ENCODE results near the gene LOXL1. TPM values are rescaled to one million over a fixed set of nuclear protein-coding genes. Genes with fewer than 3 reads are reported as not detected.

The LOXL1 gene
- total RNA-seq, 1 donor from 2014 or later = 280 TPM

DNA sequence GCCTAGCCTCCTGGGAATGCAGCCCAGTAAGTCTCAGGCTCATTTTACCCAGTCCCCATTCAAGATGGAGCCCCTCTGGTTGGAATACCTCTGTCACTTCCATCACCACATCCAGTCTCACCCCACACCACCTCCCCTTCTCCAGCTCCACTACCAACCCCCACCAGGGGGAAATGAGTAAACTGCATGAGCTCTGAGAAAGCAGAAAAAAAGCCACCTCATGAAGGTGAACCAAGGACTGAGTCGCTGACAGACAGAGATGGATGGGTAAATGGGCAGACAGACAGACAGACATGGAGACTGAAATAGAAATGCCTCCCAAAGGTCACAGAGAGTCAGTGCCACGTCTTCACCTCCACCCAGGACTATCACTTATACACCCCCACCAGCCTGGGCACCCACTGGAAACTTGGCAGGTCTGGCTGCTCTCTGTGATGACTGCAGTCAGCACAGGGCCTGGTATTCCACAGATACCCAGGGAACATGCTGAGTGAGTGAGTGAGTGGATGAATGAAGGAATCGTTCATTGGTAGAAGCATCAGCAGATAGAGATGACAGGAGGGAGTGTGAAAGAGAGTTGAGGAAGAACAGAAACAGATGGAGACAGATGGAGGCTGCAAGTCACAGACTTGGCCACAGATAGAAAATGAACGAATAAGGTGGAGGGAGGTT is 4.9 kb upstream of the LOXL1 start:
- H3K27ac Mint-ChIP-seq (ENCODE audit: unreplicated experiment) = peak overlapping the region; percentile 16
- peaks cover 3% of the 10 kb centered on the region for H3K9me3 Mint-ChIP-seq (ENCODE audit: unreplicated experiment)
- Histone ChIP-seq H4K20me1 (ENCODE audit: insufficient read depth, low read length) (no peaks in the 10 kb centered on the region), H3K4me1 (ENCODE audit: insufficient read depth, low read length) (peaks cover 52% of the 10 kb centered on the region), H3K36me3 (ENCODE audit: insufficient read depth, low read length) (no peaks in the 10 kb centered on the region), H3K27me3 (ENCODE audit: insufficient read depth, low read length) (no peaks in the 10 kb centered on the region), H3K4me3 (ENCODE audit: insufficient read depth, low read depth, low read length) (no peak overlapping the region), H3K79me2 (ENCODE audit: insufficient read depth, low read length) (peaks cover 49% of the 10 kb centered on the region), H3K4me2 (ENCODE audit: low read length) (peak overlapping the region; percentile 94), H3K9me3 (ENCODE audit: insufficient read depth, low read depth, low read length) (no peaks in the 10 kb centered on the region), H3K27ac (ENCODE audit: low read depth, low read length) (peak overlapping the region; percentile 24), H2AFZ (ENCODE audit: low read depth, low read length) (no peak overlapping the region), H3K9ac (ENCODE audit: low read length) (peak overlapping the region; percentile 36)
- DNase-seq (ENCODE audit: low read depth) (no peak), FAIRE-seq (peak; percentile 26)
- peak overlapping the region; percentile 42 for H3K4me3 Mint-ChIP-seq (ENCODE audit: unreplicated experiment)
- H3K36me3 Mint-ChIP-seq (ENCODE audit: low read depth, unreplicated experiment) = peaks cover 22% of the 10 kb centered on the region
- H3K4me1 Mint-ChIP-seq (ENCODE audit: low read depth, unreplicated experiment) = peaks cover 47% of the 10 kb centered on the region
- no peaks in the 10 kb centered on the region for H3K27me3 Mint-ChIP-seq (ENCODE audit: low read depth, unreplicated experiment)
- no peak for TF ChIP-seq EZH2 (IDR thresholded peaks at IDR 0.05; ENCODE audit: insufficient read depth, low read length)
- TF ChIP-seq, protein P1, sequence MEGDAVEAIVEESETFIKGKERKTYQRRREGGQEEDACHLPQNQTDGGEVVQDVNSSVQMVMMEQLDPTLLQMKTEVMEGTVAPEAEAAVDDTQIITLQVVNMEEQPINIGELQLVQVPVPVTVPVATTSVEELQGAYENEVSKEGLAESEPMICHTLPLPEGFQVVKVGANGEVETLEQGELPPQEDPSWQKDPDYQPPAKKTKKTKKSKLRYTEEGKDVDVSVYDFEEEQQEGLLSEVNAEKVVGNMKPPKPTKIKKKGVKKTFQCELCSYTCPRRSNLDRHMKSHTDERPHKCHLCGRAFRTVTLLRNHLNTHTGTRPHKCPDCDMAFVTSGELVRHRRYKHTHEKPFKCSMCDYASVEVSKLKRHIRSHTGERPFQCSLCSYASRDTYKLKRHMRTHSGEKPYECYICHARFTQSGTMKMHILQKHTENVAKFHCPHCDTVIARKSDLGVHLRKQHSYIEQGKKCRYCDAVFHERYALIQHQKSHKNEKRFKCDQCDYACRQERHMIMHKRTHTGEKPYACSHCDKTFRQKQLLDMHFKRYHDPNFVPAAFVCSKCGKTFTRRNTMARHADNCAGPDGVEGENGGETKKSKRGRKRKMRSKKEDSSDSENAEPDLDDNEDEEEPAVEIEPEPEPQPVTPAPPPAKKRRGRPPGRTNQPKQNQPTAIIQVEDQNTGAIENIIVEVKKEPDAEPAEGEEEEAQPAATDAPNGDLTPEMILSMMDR (IDR thresholded peaks at IDR 0.05; ENCODE audit: insufficient read depth, low read depth, low read length) = no peak

DNA sequence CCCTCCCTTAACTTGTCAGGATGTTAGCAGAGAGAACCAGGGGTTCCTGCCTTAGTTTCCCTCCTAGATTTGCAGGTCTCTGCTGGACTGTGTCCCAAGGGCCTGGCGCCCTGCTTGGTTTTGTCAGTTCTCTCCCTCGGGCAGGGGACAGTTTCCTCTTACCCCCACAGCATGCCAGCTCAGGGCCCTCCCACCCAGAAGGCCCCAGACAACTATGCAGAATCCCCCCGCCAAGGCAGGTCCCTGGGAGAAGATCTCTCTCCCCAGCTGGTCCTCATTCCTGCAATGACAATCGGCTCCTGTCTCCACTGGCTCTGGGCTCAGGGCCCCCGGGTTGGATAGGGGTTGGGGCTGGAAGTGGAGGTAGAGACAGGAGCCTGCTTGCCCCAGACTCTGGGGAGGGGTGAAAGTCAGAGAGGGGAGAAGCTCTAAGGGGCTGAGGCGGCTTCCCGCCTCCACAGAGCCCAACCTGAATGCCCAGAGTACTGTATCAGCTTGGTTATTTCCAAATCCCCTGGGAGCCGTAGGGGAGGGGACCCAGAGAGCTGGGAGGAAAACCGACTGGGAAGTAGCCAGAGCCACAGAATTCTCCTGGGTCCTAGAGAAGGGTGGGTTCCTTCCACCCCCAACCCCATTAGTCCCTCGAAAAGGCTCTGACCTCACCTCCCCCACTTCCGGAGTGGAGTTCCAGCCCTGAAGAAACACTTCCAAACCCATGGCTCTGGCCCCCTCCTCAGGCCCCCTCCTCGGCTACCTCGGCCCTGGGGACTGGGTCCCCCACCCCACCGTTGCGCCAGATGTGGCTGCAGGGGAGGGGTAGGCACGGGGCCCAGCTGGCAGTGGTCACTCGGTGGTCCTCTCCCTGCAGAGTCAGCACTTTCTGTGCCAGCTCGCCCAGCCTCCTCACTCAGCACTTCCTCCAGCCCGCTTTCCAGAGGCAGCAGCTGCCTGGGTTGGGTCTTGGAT is 3.8 kb upstream of the LOXL1 start:
- Histone ChIP-seq H3K27ac (ENCODE audit: low read depth, low read length) (peak overlapping the region; percentile 94), H3K4me3 (ENCODE audit: insufficient read depth, low read depth, low read length) (no peak overlapping the region)
- H3K4me3 Mint-ChIP-seq (ENCODE audit: unreplicated experiment) = peak overlapping the region; percentile 62

More for the DNA sequence above, 3.8 kb upstream of the LOXL1 start:
- H3K9me3 ChIP-seq (ENCODE audit: insufficient read depth, low read depth, low read length) = no peaks in the 10 kb centered on the region
- H3K9ac ChIP-seq (ENCODE audit: low read length) = peak overlapping the region; percentile 75
- H3K4me1 ChIP-seq (ENCODE audit: insufficient read depth, low read length) = peaks cover 52% of the 10 kb centered on the region
- H2AFZ ChIP-seq (ENCODE audit: low read depth, low read length) = peak overlapping the region; percentile 35
- H3K4me2 ChIP-seq (ENCODE audit: low read length) = peak overlapping the region; percentile 94
- Mint-ChIP-seq H3K9me3 (ENCODE audit: unreplicated experiment) (peaks cover 3% of the 10 kb centered on the region), H3K27ac (ENCODE audit: unreplicated experiment) (peak overlapping the region; percentile 95), H3K36me3 (ENCODE audit: low read depth, unreplicated experiment) (peaks cover 20% of the 10 kb centered on the region), H3K4me1 (ENCODE audit: low read depth, unreplicated experiment) (peaks cover 47% of the 10 kb centered on the region), H3K27me3 (ENCODE audit: low read depth, unreplicated experiment) (no peaks in the 10 kb centered on the region)
- no peaks in the 10 kb centered on the region for H3K36me3 ChIP-seq (ENCODE audit: insufficient read depth, low read length)
- H3K27me3 ChIP-seq (ENCODE audit: insufficient read depth, low read length) = no peaks in the 10 kb centered on the region
- no peaks in the 10 kb centered on the region for H4K20me1 ChIP-seq (ENCODE audit: insufficient read depth, low read length)
- TF ChIP-seq, protein P1 (IDR thresholded peaks at IDR 0.05; ENCODE audit: insufficient read depth, low read depth, low read length) = no peak
- TF ChIP-seq EZH2 (IDR thresholded peaks at IDR 0.05; ENCODE audit: insufficient read depth, low read length) = no peak
- peaks cover 60% of the 10 kb centered on the region for H3K79me2 ChIP-seq (ENCODE audit: insufficient read depth, low read length)
- peak; percentile 52 for FAIRE-seq
- DNase-seq (ENCODE audit: low read depth) = peak; percentile 52

Data from astrocyte (in vitro differentiated cells and primary cell).